Head of caudate nucleus (tissue), 42 donors: ENCODE results near the gene ZNF24.

Source experiments
- DNase-seq, 42 donors: peaks; one replicate each; pipeline versions ENCODE4 v3.0.0 to v3.0.0-alpha.2; 2020 to 2021; ENCODE audit warnings: mixed read lengths in 7 of 42
- intact Hi-C: fragments of 100-400 bp; cut with DNase I; formaldehyde crosslinking; loops from one replicate; pipeline ENCODE4 v1.15.0; 2022

The ZNF24 gene

GRCh38 chr18:35322486-35323458 is 21.4 kb downstream of the ZNF24 start:
- DNase-seq, result no peak
- intact Hi-C loops, result no loop called here

GRCh38 chr18:35311496-35311895 is 32.7 kb downstream of the ZNF24 start:
- peak in 1 of 42 donors; percentile 40 for DNase-seq
- intact Hi-C loops, result no loop called here

GRCh38 chr18:35306588-35307250 is 37.5 kb downstream of the ZNF24 start:
- intact Hi-C loops, result no loop called here
- DNase-seq, result no peak

- intact Hi-C loops, result no loop called here
- DNase-seq, result no peak
Observed at GRCh38 chr18:35303610-35304009, 40.6 kb downstream of the ZNF24 start.

- intact Hi-C loops, result no loop called here
- no peak for DNase-seq
Observed at GRCh38 chr18:35296060-35296459, 48.2 kb downstream of the ZNF24 start.

- no peak for DNase-seq
- intact Hi-C loops, result loop anchor here (2.0 kb wide), 1 partner anchor 50 kb away; the partner anchor contains the start of gene ZNF397
Observed at GRCh38 chr18:35291166-35291565, 53.1 kb downstream of the ZNF24 start.

GRCh38 chr18:35290094-35290735 is 54.0 kb downstream of the ZNF24 start, which contains the start of gene ZSCAN30:
Gene ZSCAN30, minus strand, starts transcription at chr18:35290229. Its CDS starts 25,877 bp downstream, at chr18:35264352.
- intact Hi-C loops, result loop anchor here (1.0 to 2.0 kb wide), 2 partner anchors 49 to 54 kb away; partner anchors contain the start of genes ZNF24 and ZNF397
- peak; percentile 89 to 98 (median 95) for DNase-seq

GRCh38 chr18:35289727-35290093 is 54.5 kb downstream of the ZNF24 start:
- intact Hi-C loops, result loop anchor here (1.0 to 2.0 kb wide), 2 partner anchors 49 to 55 kb away; partner anchors contain the start of genes ZNF24 and ZNF397

GRCh38 chr18:35289293-35289692 is 54.9 kb downstream of the ZNF24 start:
- DNase-seq, result peak in 1 of 42 donors; percentile 23
- intact Hi-C loops, result no loop called here

More at GRCh38 chr18:35289727-35290093, 54.5 kb downstream of the ZNF24 start:
- DNase-seq, result peak in 30 of 42 donors; percentile 6 to 64 (median 35)

- intact Hi-C loops, result no loop called here
- no peak for DNase-seq
Observed at GRCh38 chr18:35284841-35285240, 59.4 kb downstream of the ZNF24 start.

GRCh38 chr18:35283923-35284794 is 60.1 kb downstream of the ZNF24 start:
- intact Hi-C loops, result no loop called here
- no peak for DNase-seq

- DNase-seq, result no peak
- intact Hi-C loops, result no loop called here
Observed at GRCh38 chr18:35282353-35282752, 61.9 kb downstream of the ZNF24 start.
